Breast epithelium (tissue), 4 donors: ENCODE data around the gene TNK1. TPM values are rescaled to one million over a fixed set of nuclear protein-coding genes. Genes with fewer than 3 reads are reported as not detected.

Source experiments
- DNase-seq, 2 donors: peaks; one replicate each; pipeline ENCODE4 v3.0.0-alpha.2; 2019; ENCODE audit warnings: low spot score in 2 of 2
- H3K27ac ChIP-seq, 2 donors: fragments of 200-600 bp; sonication (generic) in 1 of 2; one replicate each; pipeline ENCODE4 v1.5.1; 2016 to 2019; ENCODE audit warnings: mild to moderate bottlenecking in 1 of 2
- H3K27me3 ChIP-seq, 2 donors: fragments of 200-600 bp; sonication (generic) in 1 of 2; one replicate each; pipeline versions ENCODE4 v1.5.1 to v1.6.0; 2017 to 2019; ENCODE audit warnings: control low read depth in 1 of 2, mild to moderate bottlenecking in 1 of 2
- H3K36me3 ChIP-seq: fragments of 200-600 bp; one replicate; pipeline ENCODE4 v1.5.1; 2019
- H3K4me1 ChIP-seq, 2 donors: fragments of 200-600 bp; sonication (generic); one replicate each; pipeline ENCODE4 v1.5.1; 2016 to 2019; ENCODE audit warnings: control low read depth in 1 of 2
- H3K4me3 ChIP-seq, 3 donors: fragments of 200-600 bp; sonication (generic); 1 replicate in 2 of 3; 2 replicates in 1 of 3; pipeline ENCODE4 v1.5.1; 2016 to 2019; ENCODE audit warnings: mild to moderate bottlenecking in 3 of 3, moderate library complexity in 2 of 3
- H3K9me3 ChIP-seq, 2 donors: fragments of 200-600 bp; sonication (generic) in 1 of 2; one replicate each; pipeline ENCODE4 v1.5.1; 2016 to 2019; ENCODE audit warnings: control low read depth in 1 of 2
- POLR2A ChIP-seq: fragments of 450-650 bp; IDR thresholded peaks from one replicate; pipeline ENCODE4 v1.6.1; 2016; ENCODE audit warnings: antibody characterized with exemption, mild to moderate bottlenecking, moderate library complexity
- POLR2AphosphoS5 ChIP-seq, 3 donors: sonication (generic); formaldehyde crosslinking; IDR thresholded peaks; one replicate each; pipeline ENCODE4 v1.6.1; 2017; ENCODE audit warnings: antibody characterized with exemption in 3 of 3
- intact Hi-C: fragments of 100-400 bp; cut with DNase I; formaldehyde crosslinking; loops from one replicate; pipeline ENCODE4 v1.15.1; 2023; ENCODE audit warnings: low total_unique reads
- total RNA-seq, 3 donors: library from RNA; depleted of rRNA; stranded (reverse); fragments of >200 nt; gene quantifications; one replicate each; pipeline ENCODE4 v1.1.0, GENCODE V29; 2016
- TF ChIP-seq, protein P1 (sequence below), 3 donors: fragments of 450-650 bp; IDR thresholded peaks; one replicate each; pipeline ENCODE4 v1.5.1; 2016 to 2017; ENCODE audit warnings: antibody characterized with exemption in 3 of 3, mild to moderate bottlenecking in 3 of 3, moderate library complexity in 3 of 3

The TNK1 gene
- total RNA-seq, 3 donors from 2014 or later = 1.1 to 22.1 (median 14.4) TPM

- DNase-seq = no peak
- Histone ChIP-seq H3K4me3 (no peak overlapping the region), H3K27me3 (no peaks in the 10 kb centered on the region), H3K9me3 (no peaks in the 10 kb centered on the region), H3K36me3 (no peaks in the 10 kb centered on the region), H3K27ac (no peak overlapping the region), H3K4me1 (peaks cover 0 to 4% of the 10 kb centered on the region in 2 donors)
- intact Hi-C loops = no loop called here
- TF ChIP-seq POLR2A (no peak), POLR2AphosphoS5 (IDR thresholded peaks at IDR 0.05) (no peak)
- TF ChIP-seq, protein P1, sequence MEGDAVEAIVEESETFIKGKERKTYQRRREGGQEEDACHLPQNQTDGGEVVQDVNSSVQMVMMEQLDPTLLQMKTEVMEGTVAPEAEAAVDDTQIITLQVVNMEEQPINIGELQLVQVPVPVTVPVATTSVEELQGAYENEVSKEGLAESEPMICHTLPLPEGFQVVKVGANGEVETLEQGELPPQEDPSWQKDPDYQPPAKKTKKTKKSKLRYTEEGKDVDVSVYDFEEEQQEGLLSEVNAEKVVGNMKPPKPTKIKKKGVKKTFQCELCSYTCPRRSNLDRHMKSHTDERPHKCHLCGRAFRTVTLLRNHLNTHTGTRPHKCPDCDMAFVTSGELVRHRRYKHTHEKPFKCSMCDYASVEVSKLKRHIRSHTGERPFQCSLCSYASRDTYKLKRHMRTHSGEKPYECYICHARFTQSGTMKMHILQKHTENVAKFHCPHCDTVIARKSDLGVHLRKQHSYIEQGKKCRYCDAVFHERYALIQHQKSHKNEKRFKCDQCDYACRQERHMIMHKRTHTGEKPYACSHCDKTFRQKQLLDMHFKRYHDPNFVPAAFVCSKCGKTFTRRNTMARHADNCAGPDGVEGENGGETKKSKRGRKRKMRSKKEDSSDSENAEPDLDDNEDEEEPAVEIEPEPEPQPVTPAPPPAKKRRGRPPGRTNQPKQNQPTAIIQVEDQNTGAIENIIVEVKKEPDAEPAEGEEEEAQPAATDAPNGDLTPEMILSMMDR (IDR thresholded peaks at IDR 0.05) = no peak
Measured at GRCh38 chr17:7379134-7379533, 1.8 kb upstream of the TNK1 start.

- H3K4me3 ChIP-seq = peak overlapping the region; percentile 50 to 82 (median 75)
- H3K27me3 ChIP-seq = no peaks in the 10 kb centered on the region
- TF ChIP-seq POLR2AphosphoS5 (IDR thresholded peaks at IDR 0.05) = no peak
- TF ChIP-seq, protein P1 (IDR thresholded peaks at IDR 0.05) = no peak
- no peak for TF ChIP-seq POLR2A
- no peaks in the 10 kb centered on the region for H3K36me3 ChIP-seq
- peaks cover 0 to 4% of the 10 kb centered on the region in 2 donors for H3K4me1 ChIP-seq
- intact Hi-C loops = no loop called here
- H3K9me3 ChIP-seq = no peaks in the 10 kb centered on the region
- peak; percentile 74 to 89 for DNase-seq
- peak overlapping the region; percentile 87 to 88 for H3K27ac ChIP-seq
Measured at GRCh38 chr17:7380321-7380720, 568 bp upstream of the TNK1 start.

- no peaks in the 10 kb centered on the region for H3K27me3 ChIP-seq
- TF ChIP-seq, protein P1 (IDR thresholded peaks at IDR 0.05) = no peak
- no peak for TF ChIP-seq POLR2AphosphoS5 (IDR thresholded peaks at IDR 0.05)
- no peak for TF ChIP-seq POLR2A
Measured at GRCh38 chr17:7382901-7383300, 2.0 kb downstream of the TNK1 start.

DNA sequence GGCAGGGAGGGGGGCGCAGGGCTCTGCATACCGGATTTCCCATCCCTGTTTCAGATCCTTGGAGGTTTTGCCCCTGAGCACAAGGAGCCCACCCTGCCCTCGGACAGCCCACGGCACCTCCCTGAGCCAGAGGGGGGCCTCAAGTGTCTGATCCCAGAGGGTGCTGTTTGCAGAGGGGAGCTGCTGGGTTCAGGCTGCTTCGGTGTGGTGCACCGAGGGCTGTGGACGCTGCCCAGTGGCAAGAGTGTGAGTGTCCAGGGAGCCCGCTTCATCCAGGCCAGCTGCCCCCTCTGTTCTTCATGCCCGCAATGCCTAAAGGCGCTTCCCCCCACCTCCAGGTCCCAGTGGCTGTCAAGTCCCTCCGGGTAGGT lies 2.5 kb downstream of the TNK1 start:
- H3K4me1 ChIP-seq = peaks cover 0 to 4% of the 10 kb centered on the region in 2 donors

More at GRCh38 chr17:7382901-7383300, 2.0 kb downstream of the TNK1 start:
- H3K36me3 ChIP-seq = no peaks in the 10 kb centered on the region
- H3K4me3 ChIP-seq = no peak overlapping the region
- peaks cover 0 to 4% of the 10 kb centered on the region in 2 donors for H3K4me1 ChIP-seq
- no peaks in the 10 kb centered on the region for H3K9me3 ChIP-seq
- no peak for DNase-seq
- intact Hi-C loops = no loop called here
- no peak overlapping the region for H3K27ac ChIP-seq

DNA sequence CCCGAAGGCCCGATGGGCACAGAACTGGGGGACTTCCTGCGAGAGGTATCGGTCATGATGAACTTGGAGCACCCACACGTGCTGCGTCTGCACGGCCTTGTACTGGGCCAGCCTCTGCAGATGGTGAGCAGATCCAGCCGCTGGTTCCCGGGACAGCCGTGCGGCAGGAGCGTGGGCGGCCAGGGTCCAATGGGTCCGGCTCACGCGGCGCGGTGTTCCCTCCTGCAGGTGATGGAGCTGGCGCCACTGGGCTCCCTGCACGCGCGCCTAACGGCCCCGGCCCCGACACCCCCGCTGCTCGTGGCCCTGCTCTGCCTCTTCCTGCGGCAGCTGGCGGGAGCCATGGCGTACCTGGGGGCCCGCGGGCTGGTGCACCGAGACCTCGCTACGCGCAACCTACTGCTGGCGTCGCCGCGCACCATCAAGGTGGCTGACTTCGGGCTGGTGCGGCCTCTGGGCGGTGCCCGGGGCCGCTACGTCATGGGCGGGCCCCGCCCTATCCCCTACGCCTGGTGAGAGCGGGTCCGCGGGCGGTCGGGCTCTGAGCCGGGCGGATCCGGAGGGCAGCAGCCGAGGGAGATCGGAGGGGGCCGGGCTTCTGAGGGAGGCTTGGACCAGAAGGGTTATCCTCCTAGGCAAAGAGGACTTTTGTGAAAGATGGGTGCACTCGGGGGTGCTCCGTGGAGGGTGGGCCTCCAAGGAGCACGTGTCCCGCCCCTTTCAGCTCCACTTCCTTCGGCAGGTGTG lies 3.0 kb downstream of the TNK1 start:
- no peaks in the 10 kb centered on the region for H3K27me3 ChIP-seq
- H3K4me1 ChIP-seq = peaks cover 0 to 4% of the 10 kb centered on the region in 2 donors
- H3K36me3 ChIP-seq = peaks cover 3% of the 10 kb centered on the region
- peak overlapping the region; percentile 26 to 55 (median 47) for H3K4me3 ChIP-seq
- DNase-seq = no peak
- intact Hi-C loops = no loop called here
- peak overlapping the region; percentile 20 for H3K27ac ChIP-seq
- TF ChIP-seq, protein P1 (IDR thresholded peaks at IDR 0.05) = no peak
- TF ChIP-seq POLR2A (no peak), POLR2AphosphoS5 (IDR thresholded peaks at IDR 0.05) (no peak)
- H3K9me3 ChIP-seq = no peaks in the 10 kb centered on the region

More for the DNA sequence above, 2.5 kb downstream of the TNK1 start:
- Histone ChIP-seq H3K27ac (peak overlapping the region in 1 of 2 donors; percentile 20), H3K9me3 (no peaks in the 10 kb centered on the region), H3K4me3 (peak overlapping the region in 2 of 3 donors; percentile 47 to 55), H3K27me3 (no peaks in the 10 kb centered on the region), H3K36me3 (no peaks in the 10 kb centered on the region)
- DNase-seq = no peak
- intact Hi-C loops = no loop called here
- TF ChIP-seq POLR2AphosphoS5 (IDR thresholded peaks at IDR 0.05) (no peak), POLR2A (no peak)
- TF ChIP-seq, protein P1 (IDR thresholded peaks at IDR 0.05) = no peak
